OCI-M1 (cell line): ENCODE results near the gene ADCY5.

Experiments used
- DNase-seq: peaks from one replicate; lab custom pipeline; 2025; lab: John Stamatoyannopoulos, UW

Gene ADCY5

DNA sequence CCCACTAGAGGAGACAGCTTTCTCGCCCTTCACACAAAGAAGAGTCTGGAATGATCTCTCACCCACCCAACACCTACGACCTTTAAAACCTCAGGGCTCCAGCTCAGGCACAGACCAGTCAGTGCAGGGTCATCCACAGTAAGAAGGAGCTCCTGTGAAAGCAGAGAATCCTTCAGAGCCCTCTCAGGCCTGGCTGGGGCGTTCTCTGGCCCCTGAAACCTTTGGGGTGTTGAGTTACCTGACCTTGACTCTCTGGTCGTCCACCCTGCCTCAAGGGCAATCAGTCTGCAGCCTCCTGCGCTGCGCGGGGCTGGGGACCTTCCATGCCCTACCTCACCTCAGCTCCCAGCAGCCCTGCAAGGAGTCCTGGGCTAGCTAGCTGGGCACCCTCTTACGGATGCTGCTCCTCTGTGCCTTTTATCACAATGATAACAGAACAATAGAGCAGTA lies 106.2 kb downstream of the ADCY5 start:
- DNase-seq: no peak

DNA sequence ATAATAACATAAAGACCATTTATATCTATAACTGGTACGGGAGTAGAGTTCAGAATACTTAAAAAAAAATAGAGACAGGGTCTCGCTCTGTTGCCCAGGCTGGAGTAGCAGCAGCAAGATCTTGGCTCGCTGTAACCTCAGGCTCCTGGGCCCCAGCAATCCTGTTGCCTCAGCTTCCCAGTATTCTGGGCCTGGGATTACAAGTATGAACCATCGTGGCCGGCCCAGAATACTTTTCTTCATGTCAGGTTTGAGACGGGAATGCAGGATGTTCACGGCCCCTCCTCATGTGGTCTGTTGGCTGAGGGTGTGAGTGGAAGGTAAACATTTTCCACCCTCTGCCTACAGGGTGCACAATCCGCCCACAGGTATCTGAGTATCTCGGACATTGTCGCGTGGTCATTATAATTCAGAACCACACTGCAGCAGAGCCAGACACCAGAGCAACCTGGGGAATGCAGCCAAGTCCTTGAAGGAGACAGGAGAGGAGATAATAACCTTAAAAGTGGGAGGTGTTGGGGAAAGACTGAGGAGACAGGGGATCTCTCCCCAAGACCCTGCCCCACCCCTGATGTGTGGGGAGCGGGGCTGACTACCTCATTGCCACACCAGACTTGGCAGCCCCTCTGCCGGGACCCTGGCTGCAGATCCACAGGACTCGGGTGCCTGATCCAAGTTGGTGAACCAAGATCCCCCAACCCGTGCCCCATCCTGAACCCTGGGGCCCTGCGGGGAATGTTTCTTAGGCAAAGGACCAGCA lies 106.8 kb downstream of the ADCY5 start:
- no peak for DNase-seq

DNA sequence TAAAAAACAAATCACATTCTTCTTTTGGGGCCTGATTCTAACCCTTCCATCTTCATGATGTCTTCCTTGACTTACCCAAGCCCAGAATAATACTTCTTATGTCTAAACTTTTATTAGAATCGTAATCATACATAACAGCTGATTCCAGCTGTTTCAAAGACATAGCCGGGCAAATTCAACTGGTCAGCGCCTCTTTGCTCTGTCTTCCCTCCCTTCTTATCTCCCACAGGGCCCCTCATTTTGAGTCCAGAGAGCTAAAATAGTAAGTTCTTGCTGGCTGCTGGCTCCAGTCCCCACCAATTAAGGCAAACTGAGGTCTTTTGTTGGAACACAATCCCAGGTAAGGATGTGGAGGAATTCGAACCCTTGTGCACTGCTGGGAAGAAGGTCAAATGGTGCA lies 108.6 kb downstream of the ADCY5 start:
- no peak for DNase-seq

DNA sequence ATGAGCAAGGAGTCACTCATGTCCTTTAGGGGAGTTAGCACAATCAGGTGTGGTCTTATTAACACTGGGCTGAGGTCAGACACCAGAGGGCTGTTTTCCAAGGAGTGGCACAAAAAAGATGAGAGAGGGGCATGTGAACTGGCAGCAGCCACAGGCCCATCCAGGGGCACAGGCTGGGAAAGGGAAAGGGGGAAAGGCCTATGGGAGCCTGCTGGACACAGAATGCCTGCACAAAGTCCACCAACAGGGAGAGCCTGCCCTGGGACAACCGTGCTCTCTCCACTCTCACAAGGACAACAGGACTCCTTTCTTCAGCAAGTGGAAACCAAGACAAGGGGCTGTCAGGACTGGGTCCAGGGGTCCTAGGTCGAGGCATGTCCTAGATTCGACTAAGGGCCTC lies 109.6 kb downstream of the ADCY5 start:
- no peak for DNase-seq

DNA sequence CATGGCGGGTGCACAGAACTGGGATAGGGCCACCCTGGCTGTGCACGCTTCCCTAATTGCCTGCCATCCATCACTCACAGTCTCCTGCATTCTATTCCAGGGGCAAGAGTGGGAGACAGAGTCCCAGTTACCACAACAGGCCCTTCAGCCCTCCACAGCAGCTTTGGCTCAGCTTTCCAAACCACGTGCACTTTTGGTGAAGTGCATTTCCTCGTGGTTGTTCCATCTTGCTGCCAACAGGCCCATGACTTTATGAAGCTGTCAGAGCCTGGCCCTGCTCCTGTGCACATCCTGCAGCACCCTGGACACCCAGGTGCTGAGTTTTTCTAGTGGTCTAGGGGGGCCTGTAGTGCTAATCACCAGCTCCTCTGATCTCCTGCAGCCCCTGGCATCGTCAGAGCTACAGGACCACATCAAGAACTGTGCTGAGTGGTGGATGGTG lies 110.2 kb downstream of the ADCY5 start:
- DNase-seq: no peak

DNA sequence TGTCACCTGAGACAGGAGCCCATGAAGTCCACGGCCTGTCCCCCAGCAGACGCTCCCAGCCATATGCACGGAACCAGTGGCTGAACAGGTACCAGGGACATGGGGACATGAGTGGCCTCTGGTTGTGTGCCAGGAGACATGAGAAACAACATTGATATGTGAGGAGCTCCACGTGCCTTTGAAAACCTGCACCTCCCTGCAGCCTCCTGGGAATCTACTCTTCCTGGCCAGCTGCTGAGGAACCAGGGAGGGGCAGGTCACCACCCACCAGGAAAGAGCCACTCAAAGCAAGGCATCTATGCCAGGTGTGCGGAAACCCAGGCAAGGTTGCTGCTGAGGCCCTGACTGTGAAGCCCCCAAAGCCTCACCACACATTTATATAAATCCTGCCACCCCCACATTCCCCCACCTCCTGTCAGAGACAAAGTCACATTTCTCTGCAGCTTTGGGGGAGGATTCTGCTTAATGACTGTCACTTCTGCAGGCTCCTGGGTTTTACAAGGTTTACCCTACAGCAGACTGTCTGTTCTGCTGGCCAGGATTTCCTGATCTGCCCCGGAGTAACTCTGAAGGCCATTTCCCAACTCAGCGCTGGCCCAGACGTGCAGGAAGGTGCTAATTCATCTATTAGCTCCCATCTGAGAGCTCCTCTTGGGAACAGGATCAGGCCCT lies 110.8 kb downstream of the ADCY5 start:
- no peak for DNase-seq

DNA sequence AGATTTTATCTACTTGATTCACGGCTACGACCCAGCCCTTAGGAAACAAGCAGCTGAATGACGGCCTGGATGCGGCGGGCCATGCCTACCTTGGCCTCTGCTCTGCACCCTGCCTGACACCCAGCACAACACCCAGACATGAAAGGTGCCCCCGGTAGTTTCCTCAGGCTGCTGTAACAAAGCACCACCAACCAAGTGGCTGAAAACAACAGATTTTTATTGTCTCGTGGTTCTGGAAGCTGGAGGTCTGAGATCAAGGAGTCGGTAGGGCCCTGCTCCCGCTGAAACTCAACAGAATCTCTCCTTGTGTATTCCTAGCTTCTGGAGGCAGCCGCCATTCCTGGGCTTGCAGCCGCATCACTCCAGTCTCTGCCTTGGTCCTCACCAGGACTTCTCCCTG lies 111.7 kb downstream of the ADCY5 start:
- DNase-seq: no peak

DNA sequence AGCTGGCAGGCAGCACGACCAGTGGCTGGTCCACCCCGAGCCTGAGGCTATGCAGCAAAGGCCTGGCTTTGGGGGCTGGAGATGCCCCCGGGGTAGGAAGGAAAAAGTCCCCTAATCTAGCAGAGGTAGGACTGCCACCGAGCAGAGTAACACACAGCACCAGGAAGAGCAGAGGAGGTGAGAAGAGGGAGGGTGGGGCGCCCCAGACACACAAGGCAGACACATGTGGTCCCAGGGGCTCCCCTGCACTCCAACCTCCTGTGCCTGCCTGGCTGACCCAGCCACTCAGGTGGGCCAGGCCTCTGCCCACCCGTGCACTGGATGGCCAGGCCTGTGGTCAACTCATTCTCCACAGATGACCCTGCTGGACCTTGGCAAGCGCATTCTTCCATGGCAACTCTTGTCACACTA lies 112.4 kb downstream of the ADCY5 start:
- DNase-seq: no peak

DNA sequence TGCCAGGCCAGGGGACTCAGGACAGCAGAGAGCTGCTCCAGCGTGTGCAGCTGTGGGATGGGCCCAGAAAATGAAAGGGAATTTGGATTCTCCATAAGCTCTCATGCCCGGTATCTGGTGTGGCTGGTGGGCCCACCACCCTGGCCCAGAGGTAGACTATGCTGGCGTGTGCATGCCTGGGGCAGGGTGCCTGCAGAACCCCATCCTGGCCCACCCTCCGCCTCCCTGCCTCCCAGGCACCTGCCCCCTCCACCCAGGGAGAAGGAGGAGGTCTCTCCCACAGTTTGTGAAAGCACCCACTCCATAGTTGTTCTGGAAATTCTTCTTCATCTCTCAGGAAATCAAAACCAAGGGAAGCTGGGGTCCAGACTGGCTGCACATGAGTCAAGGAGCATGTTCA lies 112.9 kb downstream of the ADCY5 start:
- DNase-seq: no peak

DNA sequence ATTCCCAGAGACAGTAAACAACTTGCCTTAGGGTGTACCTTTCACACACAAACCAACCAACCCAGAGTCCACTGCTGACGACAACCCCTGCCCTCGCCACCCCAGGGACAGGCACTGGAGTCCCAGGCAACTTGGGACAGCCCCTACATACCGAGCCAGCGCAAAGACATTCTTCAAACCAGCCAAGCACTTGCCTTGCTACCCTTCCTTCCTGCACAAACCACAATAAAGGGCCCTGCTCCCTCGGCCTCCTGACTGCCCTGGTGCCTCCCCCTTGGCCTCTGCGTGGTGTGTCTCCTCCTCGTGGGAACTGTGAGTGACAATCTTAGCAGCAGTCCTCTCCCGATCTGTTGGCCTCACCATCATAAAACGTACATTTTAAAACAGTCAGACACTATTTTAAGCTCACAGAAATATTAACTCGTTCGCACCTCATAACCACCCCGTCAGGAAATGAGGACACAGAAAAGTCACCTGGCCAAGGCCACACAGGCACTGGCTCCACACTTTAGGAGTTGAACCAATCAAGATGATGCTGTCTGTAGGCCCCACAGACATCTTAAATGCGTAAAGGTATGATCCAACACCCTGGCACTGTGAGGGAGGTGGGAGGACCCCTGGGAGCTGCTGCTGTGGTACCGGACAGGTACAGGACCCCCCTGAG lies 113.8 kb downstream of the ADCY5 start:
- no peak for DNase-seq

DNA sequence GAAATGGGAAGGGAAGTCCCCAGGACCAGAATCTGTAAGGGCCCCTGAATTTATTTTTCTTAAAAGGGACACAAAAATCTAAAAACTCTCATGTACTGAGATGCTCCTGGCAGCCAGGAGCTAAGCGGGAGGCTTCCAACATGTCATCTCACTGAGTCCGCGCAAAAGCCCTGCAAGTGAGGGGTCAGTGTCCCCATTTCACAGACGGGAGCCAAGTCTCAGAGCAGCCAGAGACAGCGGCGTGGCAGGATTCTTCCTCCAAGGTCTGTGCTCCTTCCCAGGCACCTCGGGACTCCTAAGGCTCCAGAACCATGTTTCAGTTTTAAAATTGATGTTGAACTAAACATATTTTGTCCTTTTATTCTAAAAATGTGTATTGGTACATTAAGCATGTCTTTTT lies 114.8 kb downstream of the ADCY5 start:
- DNase-seq: no peak

DNA sequence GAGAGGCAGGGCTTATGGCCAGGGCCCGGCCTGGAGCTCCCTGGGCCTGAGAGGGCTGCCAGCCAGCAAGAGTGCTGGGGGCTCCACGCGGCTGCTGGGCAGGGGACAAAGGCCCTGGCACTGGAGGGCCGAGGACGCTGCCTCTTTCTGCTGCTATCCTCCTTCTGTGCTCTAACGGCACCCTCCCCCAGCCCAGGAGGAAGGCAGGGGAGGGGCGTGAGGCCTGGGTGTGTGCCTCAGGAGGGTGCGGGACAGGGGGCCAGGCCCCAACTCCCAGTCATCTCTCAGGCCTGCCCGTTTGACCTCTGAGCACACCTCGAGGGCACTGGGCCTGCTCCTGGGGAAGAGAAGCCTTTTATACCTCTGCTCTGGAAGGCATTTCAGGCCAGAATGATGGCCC lies 115.5 kb downstream of the ADCY5 start:
- no peak for DNase-seq

DNA sequence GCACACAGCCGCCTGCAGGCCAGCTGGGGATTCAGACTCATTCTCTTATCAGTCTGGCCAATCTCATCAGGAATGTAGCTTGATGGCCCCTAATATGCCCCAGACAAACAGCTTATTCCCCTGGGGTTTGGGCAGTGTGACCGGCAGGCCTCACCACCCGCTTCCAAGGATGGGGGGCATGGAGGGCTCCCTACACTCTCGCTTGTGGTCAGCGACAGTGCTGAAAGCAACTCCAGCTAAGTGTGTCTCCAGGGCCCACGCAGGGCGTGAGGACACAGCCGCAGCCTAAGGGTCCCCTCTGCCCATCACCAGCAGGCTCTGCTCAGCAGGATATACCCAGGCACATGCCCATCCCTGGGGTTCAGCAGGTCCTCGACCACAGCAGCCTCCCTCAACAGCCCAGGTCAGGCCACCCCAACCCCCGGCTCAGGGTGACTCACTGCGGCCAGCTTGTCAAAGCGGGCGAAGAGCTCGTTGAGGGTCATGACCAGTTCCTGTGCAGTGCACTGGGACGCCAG lies 116.7 kb downstream of the ADCY5 start:
- DNase-seq: no peak

DNA sequence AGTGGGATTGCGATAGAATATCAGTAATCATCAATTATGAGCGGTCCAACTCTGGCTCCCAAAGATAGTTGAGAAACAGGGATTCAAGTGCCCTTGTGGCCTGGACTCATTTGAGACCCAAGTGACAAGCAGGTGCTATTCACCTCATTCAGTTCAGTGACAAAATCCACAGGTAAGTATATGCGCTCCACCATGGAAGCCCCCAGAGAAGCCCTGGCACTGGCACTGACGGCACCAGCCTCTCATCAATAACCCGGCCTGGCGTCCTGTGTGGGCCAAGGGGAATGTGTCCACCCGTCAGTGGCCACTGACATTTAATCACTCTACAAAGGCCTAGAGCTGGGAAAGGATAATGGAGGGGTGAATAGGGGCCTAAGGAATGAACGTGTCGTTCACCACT lies 117.2 kb downstream of the ADCY5 start:
- no peak for DNase-seq

DNA sequence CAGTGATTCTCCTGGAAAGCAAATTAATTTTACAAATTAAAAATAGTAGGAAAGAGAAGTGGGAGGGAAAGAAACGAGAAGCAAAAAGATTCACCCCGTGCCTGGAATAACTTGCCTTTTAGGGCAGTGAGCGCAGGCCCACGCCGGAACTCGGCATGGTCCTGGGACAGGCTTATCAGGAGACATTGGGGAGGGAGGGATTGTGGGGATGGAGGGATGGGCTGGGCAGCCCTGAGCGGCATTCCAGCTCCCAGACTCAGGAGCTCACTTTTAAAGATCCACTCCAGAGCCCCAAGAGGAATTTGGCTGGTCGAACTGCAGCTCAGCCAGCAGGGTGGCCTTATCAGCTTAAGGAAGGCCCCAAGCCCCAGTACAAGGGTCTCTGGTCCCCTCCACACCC lies 117.9 kb downstream of the ADCY5 start:
- DNase-seq: no peak

DNA sequence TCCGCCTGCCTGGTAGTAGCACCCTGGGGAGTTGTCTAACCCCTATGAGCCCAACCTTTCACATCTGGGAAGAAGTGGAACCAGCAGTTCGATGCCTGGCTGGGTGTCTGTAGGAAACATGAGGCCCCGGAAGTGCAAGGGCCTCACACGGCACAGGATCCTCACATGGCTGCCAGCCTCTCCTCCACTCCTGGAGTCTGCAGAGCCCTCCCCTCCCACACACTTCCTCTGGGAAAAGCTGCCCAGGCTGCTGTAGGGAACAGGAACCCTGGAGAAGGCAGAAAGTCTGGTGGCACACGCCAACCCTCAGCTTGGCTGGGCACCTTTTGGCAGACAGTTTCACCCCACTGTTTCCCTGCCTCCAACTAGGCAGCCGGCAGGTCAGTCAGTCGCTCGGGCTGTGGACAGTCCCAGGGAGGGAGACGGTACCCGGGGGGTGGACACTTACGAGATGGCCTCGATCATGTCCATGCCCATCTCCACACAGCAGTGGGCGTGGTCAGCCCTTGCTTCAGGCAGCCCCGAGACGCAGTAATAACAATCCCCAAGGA lies 118.4 kb downstream of the ADCY5 start:
- DNase-seq: no peak

DNA sequence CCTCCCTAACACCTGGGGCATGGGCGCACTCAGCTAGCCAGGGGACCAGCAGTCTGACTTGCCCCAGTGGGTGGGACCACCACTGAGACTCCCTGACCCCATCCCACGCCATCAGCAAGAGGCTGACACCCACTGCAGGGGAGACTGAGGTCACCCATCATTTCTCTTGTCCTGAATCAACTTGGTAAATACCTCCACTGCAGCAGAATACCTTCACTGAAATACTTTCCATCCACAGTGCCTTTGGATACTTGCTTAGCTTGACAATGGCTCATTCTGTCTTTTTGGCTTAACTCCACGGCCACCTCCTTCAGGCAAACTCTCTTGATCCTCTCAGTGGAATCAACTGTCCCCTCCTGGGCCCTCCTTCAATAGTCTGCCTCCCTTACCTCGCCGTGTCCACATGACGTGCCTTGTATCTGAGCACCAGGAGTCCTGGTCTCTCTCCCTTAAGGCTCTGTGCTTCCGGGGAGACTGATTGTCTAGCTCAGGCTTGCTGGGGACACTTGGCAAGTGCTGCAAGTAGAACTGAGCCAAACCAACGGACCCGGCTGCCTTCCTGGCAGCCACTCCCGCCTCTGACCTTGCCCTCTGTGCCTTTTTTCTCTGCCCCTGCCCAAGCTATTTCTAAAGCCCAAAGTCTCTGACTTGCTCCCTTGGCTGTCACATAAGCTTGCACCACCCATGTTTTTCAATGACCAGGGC lies 119.1 kb downstream of the ADCY5 start:
- no peak for DNase-seq

DNA sequence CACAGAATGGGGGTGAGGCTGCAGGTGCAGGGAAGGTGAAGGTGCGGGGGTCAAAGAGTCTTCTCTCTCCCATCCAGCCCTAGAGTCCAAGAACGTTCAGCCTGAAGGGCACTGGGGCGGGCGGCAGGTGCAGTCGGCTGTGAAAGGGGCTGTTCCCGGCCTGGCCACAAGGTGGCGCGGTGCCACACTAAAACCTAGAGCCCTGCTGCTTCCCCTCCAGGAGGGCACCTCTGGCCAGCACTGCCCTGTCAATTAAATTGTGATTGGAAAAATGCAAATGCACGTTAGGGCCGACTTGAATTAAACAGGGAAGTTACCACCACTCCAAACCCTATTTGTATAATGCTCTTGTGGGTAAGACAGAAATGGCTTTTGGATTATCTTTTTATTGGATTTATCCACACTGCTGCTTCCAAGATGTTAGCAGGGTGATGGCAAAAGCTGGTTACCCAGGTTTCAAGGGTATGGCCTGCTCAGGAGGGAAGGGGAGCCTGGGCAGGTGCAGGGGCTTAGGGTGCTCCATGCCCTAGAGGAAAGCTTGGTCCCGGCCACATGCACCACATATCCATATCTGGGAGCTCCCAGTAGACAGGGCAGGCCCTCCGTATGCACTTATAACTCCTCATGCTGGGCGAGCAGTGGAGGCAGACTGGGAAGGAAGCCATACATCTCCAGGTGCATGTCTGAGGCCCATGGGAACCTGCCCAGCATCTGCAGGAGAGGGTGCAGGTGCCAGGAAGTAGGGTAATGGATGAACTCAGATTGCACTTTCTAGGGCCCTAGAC lies 119.8 kb downstream of the ADCY5 start:
- DNase-seq: peak; percentile 79

DNA sequence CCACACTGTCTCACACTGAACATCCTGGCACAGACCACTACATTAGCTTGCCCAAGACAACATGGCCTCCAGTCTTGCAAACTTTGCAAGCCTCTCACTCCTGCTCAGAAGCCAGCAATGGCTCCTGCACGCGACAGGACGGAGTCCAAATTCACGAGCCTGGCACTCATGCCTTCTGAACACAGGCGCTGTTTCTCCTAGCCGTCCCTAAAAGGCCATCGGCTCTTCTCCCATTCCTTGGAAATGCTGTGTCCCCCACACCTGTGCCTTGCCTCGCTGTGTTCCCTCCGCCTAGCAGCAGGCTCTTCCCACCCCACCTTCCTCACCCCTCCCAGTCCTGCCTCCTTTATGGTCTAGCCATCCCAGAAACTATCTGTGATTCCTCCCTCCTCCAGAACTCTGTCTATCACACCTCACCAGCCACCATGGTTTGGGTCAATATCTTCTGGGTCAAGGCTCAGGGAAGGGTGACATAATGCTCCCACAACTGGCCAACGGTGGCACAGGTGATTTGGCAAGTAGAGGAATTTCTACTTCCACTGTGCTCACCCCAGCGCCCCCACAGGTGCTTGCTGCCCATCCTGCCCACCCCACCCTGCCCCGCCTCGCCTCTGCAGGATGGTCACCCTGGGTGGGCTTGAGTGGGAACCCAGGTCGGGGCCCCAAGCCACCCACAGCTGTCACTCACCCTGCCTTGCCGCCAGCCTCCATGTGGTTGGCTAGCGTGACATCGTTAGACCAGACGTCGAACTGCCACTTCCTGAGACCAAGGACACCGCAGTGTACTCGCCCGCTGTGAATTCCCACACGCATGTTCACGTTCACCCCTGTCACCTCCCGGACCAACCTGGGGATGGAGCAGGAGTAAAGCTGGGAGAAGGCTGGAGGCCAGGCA lies 120.7 kb downstream of the ADCY5 start:
- no peak for DNase-seq

DNA sequence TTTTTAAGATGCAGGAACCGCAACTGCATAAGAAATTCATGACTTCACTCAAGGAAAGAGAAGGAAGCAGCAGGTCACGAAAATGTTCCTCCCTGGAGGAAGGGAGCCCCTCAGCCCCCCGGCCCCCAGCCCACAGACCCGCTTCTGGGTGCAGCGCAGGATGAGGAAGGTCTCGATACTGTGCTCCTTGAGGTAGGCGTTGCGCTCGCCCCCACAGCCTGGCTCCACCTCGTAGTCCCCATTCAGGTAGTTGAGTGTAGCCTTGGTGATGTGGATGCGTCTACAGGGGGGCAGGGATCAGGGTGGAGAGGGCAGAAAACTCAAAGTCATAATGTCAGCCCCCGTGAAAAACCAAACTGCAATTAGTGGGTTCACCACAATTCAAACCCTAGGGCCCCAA lies 121.4 kb downstream of the ADCY5 start:
- no peak for DNase-seq
